AG04450 (cell line): Measurements from ENCODE around the gene C1orf105. TPM values are rescaled to one million over a fixed set of nuclear protein-coding genes. Genes with fewer than 3 reads are reported as not detected.

Experiments
- CTCF ChIA-PET: fragments of 300-600, 350-600 bp; formaldehyde crosslinking; extraction: SDS; loops from one replicate; lab custom pipeline; 2022; ENCODE audit warnings: antibody characterized with exemption, inconsistent platforms; lab: Charles Lee
- POLR2A ChIA-PET: fragments of 350-600 bp; formaldehyde crosslinking; extraction: SDS; loops from one replicate; lab custom pipeline; 2021; ENCODE audit warnings: antibody characterized with exemption, inconsistent platforms; lab: Yijun Ruan, JAX
- DNase-seq: peaks from one replicate; pipeline ENCODE4 v3.0.0-alpha.2; 2011; ENCODE audit warnings: low read depth, low spot score
- H3K27ac ChIP-seq: one replicate; pipeline ENCODE4 v1.5.1; 2012; ENCODE audit warnings: low read depth, low read length, control low read depth
- H3K27me3 ChIP-seq: one replicate; pipeline ENCODE4 v1.6.0; 2012; ENCODE audit warnings: low read length; ENCODE audit not compliant: control insufficient read depth, insufficient read depth
- H3K4me3 ChIP-seq: 2 replicates; pipeline ENCODE4 v1.5.1; 2011; ENCODE audit warnings: mild to moderate bottlenecking, low read depth, low read length, control low read depth
- H3K9me3 ChIP-seq: 2 replicates; pipeline ENCODE4 v1.5.1; 2012; ENCODE audit warnings: low read length; ENCODE audit not compliant: control insufficient read depth, insufficient read depth
- polyA plus RNA-seq: library from polyadenylated mRNA; depleted of rRNA; stranded (reverse); fragments of >200 nt; gene quantifications from 2 replicates; pipeline ENCODE4 v1.2.3, GENCODE V29; 2011
- TF ChIP-seq, protein P1 (sequence below): IDR thresholded peaks from 2 replicates; pipeline ENCODE4 v1.5.1; 2011; ENCODE audit warnings: low read depth, low read length, control low read depth, inconsistent platforms

The C1orf105 gene
- polyA plus RNA-seq, 1 experiment, result not detected

DNA sequence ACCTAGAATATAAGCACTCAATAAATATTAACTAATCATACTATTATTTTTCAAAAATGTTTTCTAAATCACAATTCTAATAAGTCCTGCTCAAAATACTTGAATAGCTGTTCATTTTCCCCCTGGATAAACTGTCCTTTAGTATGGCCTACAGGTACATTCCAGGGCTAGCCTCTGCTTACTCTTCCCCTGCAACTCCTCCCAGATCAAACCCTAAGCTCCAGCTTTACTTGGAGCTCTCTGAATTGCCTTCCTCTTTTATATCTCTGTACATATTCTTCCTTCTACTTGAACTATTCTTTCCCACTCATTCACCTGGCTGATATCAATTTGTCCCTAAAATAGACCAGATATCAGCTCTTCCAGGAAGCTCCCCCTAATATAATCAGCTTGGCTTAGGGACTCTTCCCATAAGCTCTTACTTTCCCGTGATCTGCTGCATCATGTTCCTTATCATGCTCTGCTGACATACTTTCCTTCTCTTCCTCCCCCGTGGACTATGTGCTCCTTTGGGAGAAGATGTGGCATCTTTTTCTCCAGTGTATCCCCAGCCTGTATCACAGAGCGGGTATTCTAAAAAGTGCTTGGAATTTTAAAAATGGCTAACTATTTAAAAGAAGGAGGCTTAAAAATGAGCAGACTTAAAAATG lies 66.4 kb downstream of the C1orf105 start:
- CTCF ChIA-PET, result interaction anchor here (0.7 to 2.0 kb wide), 2 partner anchors 10 to 36 kb away, joined by 3 to 6 read pairs; no protein-coding TSS in a partner anchor
- POLR2A ChIA-PET, result no interaction called here
- Histone ChIP-seq H3K27ac (no peak overlapping the region), H3K27me3 (peaks cover 30% of the 10 kb centered on the region), H3K4me3 (no peak overlapping the region), H3K9me3 (no peaks in the 10 kb centered on the region)
- TF ChIP-seq, protein P1, sequence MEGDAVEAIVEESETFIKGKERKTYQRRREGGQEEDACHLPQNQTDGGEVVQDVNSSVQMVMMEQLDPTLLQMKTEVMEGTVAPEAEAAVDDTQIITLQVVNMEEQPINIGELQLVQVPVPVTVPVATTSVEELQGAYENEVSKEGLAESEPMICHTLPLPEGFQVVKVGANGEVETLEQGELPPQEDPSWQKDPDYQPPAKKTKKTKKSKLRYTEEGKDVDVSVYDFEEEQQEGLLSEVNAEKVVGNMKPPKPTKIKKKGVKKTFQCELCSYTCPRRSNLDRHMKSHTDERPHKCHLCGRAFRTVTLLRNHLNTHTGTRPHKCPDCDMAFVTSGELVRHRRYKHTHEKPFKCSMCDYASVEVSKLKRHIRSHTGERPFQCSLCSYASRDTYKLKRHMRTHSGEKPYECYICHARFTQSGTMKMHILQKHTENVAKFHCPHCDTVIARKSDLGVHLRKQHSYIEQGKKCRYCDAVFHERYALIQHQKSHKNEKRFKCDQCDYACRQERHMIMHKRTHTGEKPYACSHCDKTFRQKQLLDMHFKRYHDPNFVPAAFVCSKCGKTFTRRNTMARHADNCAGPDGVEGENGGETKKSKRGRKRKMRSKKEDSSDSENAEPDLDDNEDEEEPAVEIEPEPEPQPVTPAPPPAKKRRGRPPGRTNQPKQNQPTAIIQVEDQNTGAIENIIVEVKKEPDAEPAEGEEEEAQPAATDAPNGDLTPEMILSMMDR, result no peak
- DNase-seq, result no peak

DNA sequence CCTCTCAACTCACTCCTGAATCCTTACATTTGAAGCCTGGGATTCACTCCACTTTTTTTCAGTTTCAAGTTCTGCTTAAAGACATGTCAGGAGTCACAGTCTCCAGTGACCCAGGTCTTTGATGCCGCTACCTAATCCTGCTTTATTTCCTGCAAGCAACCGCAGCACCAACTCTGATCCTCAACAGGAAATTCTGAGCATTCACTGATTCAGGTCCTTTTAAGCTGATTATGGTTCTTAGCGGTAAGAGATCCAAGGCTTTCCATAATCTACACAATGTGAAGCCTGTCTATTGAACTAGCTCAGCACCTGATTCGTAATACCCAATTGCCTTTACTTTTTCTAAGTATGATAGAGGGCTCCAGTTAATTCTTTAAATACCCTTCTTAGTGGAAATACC lies 67.1 kb downstream of the C1orf105 start:
- ChIA-PET CTCF (interaction anchor here (2.0 kb wide), 1 partner anchor 37 kb away, joined by 6 read pairs; no protein-coding TSS in a partner anchor), POLR2A (no interaction called here)
- TF ChIP-seq, protein P1, result no peak
- Histone ChIP-seq H3K27me3 (peaks cover 35% of the 10 kb centered on the region), H3K4me3 (no peak overlapping the region), H3K9me3 (no peaks in the 10 kb centered on the region), H3K27ac (no peak overlapping the region)
- no peak for DNase-seq

DNA sequence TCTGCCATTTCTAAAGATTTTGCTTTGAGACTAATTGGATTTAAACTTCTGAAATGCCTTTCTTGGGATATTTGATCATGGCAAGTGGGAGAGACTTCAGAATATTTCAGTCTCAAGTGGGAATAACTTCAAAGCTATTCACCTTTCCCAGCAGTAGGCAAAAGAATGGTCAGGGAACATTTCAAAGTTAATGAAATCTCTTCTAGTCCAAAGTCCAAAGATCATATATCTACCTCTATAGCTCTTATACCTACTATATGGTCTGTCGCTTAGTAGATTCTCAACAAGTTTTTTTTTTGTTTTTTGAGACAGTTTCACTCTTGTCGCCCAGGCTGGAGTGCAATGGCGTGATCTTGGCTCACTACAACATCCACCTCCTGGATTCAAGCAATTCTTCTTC lies 67.9 kb downstream of the C1orf105 start:
- no peaks in the 10 kb centered on the region for H3K9me3 ChIP-seq
- ChIA-PET POLR2A (no interaction called here), CTCF (no interaction called here)
- TF ChIP-seq, protein P1, result no peak
- DNase-seq, result no peak
- peaks cover 35% of the 10 kb centered on the region for H3K27me3 ChIP-seq
- no peak overlapping the region for H3K27ac ChIP-seq
- no peak overlapping the region for H3K4me3 ChIP-seq

DNA sequence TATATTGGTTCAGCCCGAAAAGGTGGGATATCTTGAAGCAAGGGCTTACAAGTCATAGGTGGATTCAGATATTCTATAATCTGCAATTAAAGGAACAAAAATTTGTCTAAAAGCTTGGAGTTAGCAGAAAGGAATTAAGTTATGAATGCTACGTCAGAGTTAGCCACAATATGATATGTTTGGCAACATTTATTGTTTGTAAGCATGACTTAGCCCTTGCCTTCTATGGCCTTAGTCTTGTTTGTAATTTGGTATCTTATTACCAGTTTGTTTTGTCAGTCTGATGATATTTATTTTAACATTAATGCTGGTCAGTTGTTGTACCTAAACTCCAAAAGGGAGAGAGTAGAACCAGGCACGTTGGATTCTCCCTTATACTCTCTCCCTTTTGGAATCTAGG lies 69.4 kb downstream of the C1orf105 start:
- H3K27ac ChIP-seq, result no peak overlapping the region
- H3K9me3 ChIP-seq, result no peaks in the 10 kb centered on the region
- H3K4me3 ChIP-seq, result no peak overlapping the region
- TF ChIP-seq, protein P1, result no peak
- DNase-seq, result no peak
- ChIA-PET POLR2A (no interaction called here), CTCF (no interaction called here)
- peaks cover 32% of the 10 kb centered on the region for H3K27me3 ChIP-seq

DNA sequence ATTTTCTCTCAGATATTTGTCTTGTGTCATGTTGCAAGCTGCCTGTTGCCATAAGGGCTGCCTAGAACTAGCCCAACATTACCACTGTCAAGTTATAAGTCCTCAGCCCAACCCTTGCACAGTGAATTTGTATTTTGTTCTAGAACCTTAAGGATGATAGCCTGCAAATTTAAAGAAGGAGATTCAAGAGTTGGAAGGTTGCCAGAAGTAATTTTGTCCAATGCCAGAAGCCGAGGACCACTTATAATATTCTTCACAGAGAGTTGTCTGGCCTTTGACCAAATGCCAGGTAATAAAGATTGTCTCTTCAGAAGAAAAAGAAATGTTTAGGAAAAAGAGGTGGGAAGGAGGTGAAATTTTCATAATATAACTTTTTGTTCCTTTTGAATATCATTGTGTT lies 71.9 kb downstream of the C1orf105 start:
- TF ChIP-seq, protein P1, result no peak
- H3K27me3 ChIP-seq, result peaks cover 26% of the 10 kb centered on the region
- H3K27ac ChIP-seq, result no peak overlapping the region
- ChIA-PET POLR2A (no interaction called here), CTCF (no interaction called here)
- H3K4me3 ChIP-seq, result no peak overlapping the region
- no peak for DNase-seq
- no peaks in the 10 kb centered on the region for H3K9me3 ChIP-seq
